Fibroblast of skin of left quadriceps (primary cell): ENCODE data around the gene FAM43A.

ENCODE experiments used
- DNase-seq, 2 experiments: peaks; one replicate each; pipeline ENCODE4 v3.0.0-alpha.2; 2013; ENCODE audit warnings: low read depth in 2 of 2

FAM43A gene

DNA sequence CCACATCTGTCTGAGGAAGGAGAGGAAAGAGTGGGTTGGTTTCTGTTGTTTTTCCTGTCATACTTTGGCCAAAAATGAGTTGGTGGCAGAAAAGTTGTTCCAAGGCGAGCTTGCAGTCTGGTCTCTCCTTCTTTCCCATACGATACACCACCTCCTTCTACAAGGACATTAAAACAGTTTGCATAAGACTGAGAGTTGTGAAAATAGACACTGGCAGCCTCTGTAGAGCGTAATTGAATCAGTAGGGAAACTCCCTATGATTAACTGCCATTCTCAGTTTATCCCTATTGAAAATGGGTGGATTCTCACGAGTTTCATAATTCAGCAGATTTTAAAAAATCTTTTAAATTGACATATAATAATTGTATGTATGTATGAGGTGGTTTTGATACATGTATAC lies 10.0 kb upstream of the FAM43A start:
- no peak for DNase-seq

DNA sequence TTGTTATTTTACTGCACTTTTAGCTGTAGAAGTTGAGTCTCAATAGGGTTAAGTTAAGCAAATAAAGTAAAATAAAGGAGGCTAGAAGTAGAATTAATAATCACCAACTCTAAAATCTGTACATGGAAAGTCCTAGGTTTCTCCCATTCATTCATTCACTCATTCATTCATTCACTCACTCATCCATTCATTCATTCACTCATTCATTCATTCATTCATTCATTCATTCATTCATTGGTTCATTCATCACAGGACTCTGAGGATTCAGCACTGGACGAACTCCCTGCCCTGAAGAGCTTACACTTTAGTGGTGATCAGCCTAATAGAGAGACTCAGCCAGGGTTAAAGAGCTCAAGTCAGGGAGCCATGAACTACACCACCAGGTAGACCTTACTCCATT lies 9.2 kb upstream of the FAM43A start:
- DNase-seq: no peak

GRCh38 chr3:194680888-194681615 lies 4.6 kb upstream of the FAM43A start:
- DNase-seq: no peak

- no peak for DNase-seq
Measured at GRCh38 chr3:194682189-194682693, 3.4 kb upstream of the FAM43A start.

- peak; percentile 63 to 68 for DNase-seq
Measured at GRCh38 chr3:194682694-194683310, 2.9 kb upstream of the FAM43A start.

DNA sequence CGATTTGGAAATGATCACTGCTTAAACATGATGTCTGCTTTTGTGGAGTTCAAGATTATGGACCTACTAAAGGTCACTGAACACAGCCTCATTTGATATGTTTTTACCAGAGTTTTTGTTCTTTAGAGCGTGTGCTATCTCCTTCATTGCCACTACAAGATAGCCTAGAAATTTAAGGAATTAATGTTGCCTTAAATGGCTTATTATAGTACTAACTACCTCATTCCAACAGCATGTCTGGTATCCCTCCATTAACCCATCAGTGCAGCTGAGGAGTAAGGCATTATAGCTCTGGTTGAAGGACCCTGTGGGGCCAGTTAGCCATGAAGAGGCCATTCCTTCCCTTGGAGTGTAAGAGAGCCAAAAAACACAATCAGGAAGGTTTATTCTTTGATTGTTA lies 2.3 kb upstream of the FAM43A start:
- no peak for DNase-seq

DNA sequence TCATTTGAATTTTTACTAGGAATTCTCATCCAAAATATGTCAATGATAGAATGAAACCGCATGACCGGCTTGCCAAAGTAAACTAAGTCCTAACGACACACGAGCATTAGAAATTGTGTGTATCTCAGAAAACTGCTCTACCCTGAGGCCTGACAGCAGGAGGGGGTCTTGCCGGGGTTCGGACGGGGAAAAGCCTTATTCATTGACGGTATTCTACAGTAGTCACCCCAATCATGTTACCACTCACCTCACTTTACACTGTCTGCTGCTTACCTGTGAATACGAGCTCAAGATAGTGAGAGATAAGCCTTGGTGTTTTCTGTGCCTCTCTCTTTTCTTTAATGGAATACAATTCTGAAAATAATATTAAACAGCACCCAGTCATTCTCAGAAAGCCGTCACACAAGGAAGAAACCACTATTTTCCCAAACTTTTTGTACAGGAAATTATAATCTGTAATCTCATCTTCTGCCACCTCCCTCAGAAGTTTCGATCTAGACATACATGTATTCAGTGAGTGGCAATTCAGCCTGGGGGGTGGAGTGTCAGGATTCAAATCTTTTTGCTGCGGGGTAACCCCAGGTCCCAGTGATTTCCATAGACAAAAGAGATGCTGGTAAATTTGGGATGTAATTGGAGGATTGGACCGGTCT lies 492 bp upstream of the FAM43A start:
- DNase-seq: no peak

- no peak for DNase-seq
Measured at GRCh38 chr3:194686414-194686815, 732 bp downstream of the FAM43A start.

DNA sequence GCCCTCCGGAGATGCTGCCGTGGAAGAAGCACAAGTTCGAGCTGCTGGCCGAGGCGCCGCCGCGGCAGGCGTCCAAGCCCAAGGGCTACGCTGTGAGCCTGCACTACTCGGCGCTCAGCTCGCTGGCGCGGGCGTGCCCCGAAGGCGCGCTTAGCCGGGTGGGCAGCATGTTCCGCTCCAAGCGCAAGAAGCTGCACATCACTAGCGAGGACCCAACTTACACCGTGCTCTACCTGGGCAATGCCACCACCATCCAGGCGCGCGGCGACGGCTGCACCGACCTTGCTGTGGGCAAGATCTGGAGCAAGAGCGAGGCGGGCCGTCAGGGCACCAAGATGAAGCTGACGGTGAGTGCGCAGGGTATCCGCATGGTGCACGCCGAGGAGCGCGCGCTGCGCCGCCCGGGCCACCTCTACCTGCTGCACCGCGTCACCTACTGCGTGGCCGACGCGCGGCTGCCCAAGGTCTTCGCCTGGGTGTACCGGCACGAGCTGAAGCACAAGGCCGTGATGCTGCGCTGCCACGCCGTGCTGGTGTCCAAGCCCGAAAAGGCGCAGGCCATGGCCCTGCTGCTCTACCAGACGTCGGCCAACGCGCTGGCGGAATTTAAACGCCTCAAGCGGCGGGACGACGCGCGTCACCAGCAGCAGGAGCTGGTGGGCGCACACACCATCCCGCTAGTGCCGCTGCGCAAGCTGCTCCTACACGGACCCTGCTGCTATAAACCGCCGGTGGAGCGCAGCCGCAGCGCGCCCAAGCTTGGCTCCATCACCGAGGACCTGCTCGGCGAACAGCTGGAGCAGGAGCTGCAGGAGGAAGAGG lies 1.3 kb downstream of the FAM43A start:
- no peak for DNase-seq

- DNase-seq: no peak
Measured at GRCh38 chr3:194687638-194688199, 2.0 kb downstream of the FAM43A start.

DNA sequence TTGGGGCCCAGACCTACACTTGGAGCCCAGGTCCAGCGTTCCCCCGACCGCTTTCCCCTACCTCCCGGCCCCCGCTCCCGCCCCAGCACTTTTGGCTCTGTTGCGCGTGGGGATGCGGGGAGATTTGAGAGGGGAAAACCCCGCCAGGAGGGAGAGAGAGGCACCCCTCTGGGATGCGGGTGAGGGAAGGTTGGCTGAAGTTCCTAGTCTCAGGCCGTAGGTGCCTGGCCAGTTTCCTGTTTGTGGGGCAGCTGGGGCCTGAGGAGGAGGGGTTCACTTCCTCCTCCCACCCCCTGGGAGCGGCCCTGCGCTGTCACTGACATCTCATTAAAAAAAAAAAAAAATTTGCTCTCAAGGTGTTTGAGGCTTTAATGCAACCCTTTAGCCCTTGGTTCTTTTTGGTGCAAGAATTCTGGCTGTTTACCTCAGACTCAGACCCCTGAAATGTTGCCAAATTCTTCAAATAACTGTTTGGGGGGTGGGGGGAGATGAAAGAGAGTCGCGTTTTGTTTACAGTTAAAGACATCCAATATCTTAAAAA lies 2.6 kb downstream of the FAM43A start:
- DNase-seq: no peak

- DNase-seq: no peak
Measured at GRCh38 chr3:194688946-194689345, 3.3 kb downstream of the FAM43A start.

DNA sequence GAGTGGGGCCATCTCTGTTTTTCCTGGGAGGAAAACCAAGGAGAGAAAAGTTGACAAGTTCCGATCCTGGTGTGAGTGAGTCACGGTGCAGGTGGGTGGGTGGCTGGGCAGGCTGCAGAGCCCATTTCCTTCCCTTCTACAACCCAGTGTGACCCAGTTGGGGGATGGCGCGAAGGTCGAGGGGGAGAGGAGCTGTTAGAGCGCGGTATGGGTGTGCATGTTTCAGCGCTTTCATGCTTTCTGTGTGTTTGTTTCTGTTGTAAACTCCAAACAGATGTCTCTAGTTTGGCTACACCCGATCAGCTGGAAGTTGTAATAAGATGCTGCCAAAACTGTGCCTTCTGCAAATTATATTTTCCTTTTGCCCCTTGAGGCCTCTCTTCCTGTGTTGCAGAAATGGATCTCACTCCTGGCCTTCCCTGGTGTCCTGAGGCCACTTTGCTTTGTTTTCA lies 3.8 kb downstream of the FAM43A start:
- DNase-seq: peak; percentile 56 to 59

- DNase-seq: no peak
Measured at GRCh38 chr3:194690501-194691372, 5.1 kb downstream of the FAM43A start.

GRCh38 chr3:194691481-194692283 lies 6.0 kb downstream of the FAM43A start:
- no peak for DNase-seq

- no peak for DNase-seq
Measured at GRCh38 chr3:194696702-194697101, 11.0 kb downstream of the FAM43A start.

GRCh38 chr3:194702545-194702944 lies 16.9 kb downstream of the FAM43A start:
- DNase-seq: no peak

DNA sequence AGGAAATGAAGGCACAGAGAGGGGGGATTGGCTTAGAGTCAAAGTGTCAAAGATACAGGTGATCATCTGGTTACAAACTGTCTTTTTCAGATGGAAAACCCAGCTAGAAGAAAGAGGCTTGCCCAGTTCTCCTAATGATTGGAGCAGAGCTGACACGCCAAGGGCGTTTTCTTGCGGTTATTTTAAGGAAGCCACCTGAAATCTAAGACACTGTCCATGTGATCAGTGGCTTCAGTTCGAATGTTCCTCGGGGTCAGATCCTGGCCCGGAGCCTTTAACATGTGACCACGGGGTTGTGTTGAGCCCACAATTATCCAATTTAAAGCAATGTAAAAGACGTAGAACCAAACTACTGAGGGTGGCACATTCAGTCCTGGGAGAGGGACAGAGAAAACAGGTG lies 19.5 kb downstream of the FAM43A start:
- DNase-seq: no peak

GRCh38 chr3:194705761-194706160 lies 20.1 kb downstream of the FAM43A start:
- no peak for DNase-seq

- no peak for DNase-seq
Measured at GRCh38 chr3:194707147-194707540, 21.5 kb downstream of the FAM43A start.
